ENCODE results near the gene PTPRK. TPM values are rescaled to one million over a fixed set of nuclear protein-coding genes. Genes with fewer than 3 reads are reported as not detected.

The PTPRK gene
- 40.1 and 46.5 TPM in 2 replicates for total RNA-seq (2014; rRNA removed; shearing (Covaris generic))

DNA sequence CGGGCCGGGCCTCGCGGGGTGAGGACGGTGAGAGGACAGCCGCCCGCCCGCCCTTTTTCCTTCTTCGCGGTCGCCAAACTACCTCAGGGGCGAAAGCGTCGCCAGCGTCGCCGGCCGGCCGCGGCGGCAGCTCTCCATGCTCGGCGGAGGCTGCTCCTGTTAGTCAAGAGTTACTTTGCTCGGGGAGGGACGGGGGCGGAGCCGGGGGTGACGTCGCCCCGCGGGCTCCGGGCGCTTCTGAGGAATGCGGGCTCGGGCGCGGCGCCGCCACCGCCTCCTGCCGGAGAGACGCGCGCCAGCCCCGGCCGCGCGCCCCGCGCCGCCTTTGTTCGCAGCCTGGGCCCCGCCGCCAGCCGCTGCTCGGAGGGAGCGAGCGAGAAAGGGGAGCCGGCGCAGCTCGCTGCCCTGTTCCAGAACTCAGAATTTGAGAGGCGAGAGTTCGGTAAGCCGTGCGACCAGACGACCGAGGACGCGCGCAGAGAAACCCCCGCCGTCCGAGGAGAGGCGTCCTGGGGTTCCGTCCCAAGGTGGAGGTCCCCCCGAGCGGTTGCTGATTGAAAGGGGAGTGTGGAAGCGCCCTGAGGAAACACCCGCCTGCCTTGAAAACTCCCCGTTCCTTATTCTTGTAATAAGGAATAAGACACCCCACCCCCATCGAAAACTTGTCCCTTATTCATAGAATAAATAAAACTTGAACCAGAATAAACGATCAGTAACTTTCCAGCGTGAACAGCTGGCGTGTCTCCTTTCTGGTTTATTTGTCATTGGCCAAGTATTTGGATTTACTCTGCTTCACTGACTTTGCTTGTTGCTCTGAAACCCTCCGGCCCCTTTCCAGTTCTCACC lies at the start of gene PTPRK:
PTPRK (minus strand) TSS at position 164 of the 846 bp plus-strand sequence. CDS start 241 bp downstream, outside the sequence.
- peak; percentile 96 for DNase-seq (ENCODE audit: low read depth)

DNA sequence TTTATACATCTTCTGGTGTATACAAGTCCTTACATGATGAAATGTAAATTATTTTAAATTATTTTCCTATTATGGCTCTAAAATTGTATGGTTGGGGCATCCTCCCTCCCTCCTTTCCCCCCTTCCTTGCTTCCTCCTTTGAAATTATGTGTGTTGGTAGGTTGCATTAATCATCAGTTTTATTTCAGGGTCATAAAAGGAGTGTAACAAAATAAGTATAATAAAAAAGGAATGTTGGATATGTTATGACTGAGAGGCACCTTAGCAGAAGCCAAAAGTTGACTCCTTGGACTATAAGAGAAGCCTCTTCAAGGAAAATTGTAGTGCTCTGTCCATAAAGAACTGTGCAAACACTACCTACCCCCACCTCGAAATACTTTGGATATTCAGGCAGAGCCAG lies 46.6 kb upstream of the PTPRK start:
- DNase-seq (ENCODE audit: low read depth), result no peak

DNA sequence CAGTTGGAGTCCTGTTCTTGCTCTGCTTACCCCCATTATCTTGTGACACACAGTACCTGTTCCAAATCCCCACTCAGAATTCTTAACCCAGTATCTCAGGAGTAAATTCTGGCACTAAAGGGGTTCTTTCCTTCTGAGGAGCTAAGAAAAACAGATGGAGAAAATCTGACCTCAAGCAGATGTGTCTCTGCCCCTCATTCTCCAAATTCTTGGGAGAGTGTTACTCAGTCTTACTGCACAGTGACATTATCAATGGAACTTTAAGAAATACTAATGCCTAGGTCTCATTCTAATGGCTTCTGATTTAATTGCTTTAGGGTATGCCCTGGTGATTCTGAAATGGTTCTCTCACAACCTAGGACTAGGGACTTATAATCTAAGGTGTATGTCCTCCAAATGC lies 40.6 kb upstream of the PTPRK start:
- no peak for DNase-seq (ENCODE audit: low read depth)

DNA sequence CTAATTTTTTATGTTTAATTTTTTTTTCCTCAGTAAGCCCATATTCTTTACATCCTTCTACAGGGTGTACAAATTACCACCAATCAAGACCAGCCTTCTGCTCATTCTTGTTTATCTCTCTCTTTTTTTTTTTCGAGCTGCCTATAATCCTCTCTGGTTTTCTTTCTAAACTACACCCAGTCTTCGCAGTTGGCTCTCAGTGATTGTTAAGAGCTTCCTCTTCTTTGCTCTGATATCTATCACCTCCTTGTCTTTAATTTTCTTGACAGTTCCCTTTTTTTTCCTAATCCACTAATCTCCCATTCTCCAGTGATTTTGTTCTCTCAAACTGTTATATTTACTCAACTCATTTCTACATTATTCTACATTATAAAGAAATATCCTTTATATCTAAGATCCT lies 38.5 kb upstream of the PTPRK start:
- no peak for DNase-seq (ENCODE audit: low read depth)

DNA sequence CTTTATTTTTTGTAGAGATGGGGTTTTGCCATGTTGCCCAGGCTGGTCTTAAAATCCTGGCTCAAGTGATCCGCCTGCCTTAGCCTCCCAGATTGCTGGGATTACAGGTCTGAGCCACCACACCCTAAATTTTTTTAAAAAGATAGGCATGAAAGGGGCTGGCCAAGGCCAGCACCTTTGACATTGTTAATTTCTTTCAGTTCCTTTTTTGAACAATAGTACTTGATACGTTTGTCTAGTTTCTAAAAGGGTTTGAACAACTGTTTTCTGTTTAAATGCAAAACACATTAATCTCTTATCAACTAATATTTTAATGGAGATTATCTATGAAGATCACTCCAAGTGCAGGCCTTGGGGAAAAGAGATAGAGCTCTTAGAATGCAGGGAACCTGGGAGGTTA lies 37.6 kb upstream of the PTPRK start:
- no peak for DNase-seq (ENCODE audit: low read depth)

DNA sequence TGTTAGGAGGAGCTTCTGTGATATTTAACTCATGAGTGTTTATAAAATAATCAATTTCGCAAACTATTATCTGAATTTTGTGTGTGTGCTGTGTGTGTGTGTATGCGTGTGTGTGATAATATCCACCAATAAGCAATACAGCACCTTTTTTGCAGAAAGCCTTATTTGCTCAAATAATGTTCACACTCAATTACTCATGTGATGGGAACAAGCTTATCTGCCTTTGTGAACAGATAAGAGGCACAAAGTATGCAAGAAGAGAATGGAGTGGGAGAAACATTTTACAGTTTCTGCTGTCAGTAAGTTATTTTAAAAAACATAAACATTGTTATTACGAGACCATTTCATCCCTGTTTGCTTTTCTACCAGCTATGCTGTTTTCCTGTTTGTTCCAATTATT lies 36.7 kb upstream of the PTPRK start:
- DNase-seq (ENCODE audit: low read depth), result no peak

DNA sequence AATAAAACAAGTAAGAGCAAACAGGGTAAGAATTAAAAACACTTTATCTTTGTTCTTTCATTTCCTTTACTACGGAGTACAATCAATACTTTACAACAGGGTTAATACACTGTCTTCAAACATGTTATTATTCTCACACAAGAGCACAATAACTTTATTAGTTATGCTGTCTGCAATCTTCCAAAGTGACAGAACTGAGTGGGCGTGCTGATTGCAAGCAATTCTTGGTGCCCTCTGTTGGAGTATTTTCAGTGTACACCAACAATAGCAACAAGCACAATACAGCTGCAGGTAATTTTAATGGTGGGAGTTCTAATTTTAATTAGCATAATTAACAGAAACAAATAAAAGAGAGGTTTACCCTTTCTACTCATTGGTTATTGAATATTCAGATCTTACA lies 33.9 kb upstream of the PTPRK start:
- no peak for DNase-seq (ENCODE audit: low read depth)

DNA sequence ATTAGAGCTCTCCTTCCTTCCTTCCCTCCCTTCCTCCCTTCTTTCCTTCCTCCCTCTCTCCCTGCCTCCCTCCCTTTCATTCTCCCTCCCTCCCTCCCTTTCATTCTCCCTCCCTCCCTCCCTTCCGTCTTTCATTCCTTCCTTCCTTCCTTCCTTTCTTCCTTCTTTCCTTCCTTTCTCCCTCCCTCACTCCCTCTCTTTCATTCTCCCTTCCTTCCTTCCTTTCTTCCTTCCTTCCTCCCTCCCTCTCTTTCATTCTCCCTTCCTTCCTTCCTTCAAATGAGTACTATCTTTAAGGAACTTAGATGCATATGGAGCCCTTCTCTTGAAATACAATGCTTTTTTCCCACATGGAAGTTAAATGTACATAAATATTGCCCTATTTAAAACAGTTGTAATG lies 20.9 kb upstream of the PTPRK start:
- no peak for DNase-seq (ENCODE audit: low read depth)

DNA sequence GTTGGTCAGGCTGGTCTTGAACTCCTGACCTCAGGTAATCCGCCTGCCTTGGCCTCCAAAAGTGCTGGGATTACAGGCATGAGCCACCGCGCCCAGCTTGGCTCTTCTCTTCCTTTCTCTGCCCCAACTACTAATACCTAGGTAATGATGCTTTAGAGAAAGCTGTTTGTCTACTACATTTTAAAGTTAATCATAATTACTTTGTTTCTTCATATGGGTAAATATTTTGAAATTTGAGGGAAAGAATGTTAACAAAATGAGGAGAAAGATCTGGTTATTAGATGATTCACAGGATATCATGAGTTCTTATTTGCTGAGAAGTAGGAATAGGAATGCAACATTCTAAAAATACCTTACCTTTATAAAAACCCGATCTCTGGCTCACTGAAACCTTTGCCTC lies 18.4 kb upstream of the PTPRK start:
- no peak for DNase-seq (ENCODE audit: low read depth)

DNA sequence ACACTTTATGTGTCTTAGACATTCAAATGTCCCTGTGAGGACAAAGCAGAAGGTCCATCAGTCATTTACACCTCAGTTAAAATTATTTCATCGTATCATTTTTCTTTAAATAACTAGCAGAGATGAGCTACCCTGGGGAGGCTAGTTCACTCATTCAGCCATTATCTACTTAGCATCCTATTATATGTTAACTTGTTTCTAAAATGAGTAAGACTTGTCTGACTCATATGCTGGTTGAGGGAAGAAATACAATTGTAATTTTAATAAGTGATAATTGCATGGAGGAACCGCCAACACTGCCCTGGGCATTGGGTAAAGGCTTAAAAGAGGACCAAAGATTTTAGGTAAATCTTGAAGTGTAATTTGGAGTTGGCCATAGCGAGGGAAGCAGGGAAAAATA lies 12.4 kb upstream of the PTPRK start:
- DNase-seq (ENCODE audit: low read depth), result peak; percentile 34

DNA sequence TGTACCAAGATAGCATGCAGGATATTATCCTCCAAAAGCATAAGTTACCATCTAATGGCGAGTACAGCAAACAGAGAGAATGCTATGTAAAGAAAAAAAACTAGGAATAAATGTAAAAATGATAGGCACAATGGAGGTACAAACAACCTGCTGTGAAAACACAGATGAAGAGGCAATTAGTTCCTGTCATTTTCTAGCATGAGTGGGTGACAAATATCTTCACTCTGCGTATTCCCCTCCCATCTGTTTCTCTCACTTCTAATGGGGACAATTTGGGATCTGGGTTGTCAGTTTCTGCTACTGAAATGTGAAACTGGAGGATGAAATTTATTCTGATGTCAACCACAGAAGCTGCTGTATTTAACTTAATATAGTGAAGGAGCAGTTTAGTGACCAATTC lies 11.7 kb upstream of the PTPRK start:
- DNase-seq (ENCODE audit: low read depth), result no peak

DNA sequence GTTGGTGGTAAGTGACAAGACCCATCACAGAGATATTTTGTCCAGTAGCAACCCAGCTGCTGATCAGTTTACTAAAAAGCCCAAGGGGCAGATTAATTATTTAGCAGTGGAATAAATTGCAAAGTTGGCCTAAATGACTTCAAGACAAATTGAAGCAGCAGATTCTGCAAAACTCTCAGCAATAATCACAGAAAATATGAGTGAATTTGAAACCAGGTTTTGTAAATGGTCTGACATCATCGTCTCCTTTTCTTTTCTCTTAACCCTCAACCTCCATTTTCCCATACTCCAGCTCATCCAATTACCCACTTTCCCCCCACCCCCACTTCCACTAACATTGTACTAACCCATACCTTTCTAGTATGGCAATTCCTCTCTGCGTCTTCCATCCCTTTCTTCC lies 11.3 kb upstream of the PTPRK start:
- DNase-seq (ENCODE audit: low read depth), result no peak

DNA sequence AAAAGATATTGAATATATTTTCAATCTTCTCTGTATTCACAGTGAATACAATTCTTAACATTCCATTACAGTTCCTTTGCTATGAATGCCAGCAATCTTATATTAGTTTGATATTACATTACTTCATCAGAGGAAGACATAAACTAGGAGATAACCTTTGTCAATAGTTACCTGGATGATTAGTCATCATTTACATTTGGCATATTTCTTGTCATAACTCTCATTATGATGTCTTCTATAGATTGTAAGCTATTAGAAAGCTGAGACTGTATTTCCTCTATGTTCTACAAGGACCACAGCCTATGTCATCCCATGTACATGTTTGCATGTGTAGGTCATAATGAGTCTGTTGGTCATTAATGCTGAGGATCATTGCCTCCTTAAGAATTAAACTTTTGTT lies 7.8 kb upstream of the PTPRK start:
- DNase-seq (ENCODE audit: low read depth), result no peak

DNA sequence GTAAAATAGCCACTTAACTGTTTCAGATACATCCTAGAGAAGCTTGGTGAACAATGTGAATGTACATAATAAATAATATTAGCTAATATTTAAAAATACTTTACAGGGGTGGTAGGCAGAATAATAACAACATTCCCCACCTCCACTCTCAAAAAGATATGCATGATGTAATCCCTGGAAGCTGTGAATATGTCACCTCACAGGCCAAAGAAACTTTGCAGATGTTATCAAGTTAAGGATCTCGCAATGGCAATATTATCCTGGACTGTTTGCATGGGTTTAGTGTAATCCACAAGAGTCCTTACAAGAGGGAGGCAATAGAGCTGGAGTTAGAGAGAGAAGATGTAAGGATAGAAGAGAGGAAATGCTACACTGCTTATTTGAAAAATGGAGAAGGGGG lies 7.0 kb upstream of the PTPRK start:
- no peak for DNase-seq (ENCODE audit: low read depth)

DNA sequence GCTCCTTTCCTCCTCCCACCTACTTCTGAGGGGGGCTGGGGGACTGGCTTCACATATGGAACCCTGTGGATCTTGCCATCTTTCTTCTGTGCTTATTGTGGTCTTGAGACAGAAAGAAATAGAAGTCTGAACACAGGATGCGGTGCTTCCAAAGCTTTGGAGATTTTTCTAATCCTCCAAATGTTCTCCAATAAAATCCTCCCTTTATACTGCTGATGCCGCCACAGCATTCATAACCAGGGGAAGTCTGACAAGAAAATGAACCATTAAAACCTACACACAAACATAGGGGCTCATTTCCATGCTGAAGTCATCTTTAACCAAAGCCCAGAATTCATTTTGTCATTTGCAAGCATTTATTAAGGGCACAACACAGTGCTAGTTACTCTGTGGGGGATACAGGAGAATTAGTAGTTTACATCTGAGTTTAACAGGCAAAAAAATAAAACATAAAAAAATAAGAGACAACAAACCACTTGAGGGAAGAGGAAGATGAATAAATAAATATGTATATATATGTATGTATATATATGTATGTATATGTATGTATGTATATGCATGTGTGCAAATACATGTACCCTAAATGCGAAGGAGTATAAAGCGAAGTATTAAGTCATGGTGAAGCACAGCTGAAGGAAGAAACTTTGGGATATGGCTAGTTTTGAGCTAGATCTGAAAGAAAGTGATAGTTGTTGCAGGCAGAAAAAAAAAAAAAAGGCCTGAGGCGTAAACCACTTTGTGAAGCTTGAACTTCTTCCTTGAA lies 5.9 kb upstream of the PTPRK start:
- no peak for DNase-seq (ENCODE audit: low read depth)

DNA sequence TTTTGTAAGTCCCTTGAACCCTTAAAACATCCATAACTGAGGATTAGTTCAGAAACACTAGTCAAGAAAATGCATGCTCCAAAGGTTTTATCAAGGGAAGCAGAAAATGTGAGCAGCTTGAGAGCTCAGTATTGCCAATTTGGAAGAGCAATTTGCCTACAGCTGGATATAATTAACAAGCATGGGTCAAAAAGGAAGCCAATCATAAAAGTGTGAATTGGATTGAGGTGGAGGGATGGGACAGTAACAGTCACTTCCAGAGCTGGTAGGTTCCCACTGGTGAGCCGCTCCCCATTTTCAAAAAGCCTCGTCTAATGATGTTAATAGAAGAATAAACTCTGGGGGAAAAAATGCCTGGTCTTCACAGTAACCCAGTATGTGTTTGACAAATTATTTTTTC lies 5.0 kb upstream of the PTPRK start:
- DNase-seq (ENCODE audit: low read depth), result no peak

DNA sequence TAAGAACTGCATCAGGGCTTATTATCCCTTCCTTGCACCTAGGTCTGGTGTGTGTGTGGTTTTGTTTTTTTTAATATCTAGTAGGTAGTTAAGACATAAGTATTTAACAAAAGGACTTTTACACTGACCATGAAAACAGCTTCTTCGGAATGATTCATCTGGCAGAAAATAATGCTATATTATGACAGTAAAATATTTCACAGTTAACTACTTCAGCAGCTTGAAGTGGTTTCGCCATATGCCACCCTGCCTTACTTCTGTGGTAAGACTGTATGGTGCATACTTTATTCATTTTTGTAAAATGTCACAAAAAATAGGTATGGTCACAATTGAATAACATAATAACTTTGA lies 858 bp upstream of the PTPRK start:
- no peak for DNase-seq (ENCODE audit: low read depth)

DNA sequence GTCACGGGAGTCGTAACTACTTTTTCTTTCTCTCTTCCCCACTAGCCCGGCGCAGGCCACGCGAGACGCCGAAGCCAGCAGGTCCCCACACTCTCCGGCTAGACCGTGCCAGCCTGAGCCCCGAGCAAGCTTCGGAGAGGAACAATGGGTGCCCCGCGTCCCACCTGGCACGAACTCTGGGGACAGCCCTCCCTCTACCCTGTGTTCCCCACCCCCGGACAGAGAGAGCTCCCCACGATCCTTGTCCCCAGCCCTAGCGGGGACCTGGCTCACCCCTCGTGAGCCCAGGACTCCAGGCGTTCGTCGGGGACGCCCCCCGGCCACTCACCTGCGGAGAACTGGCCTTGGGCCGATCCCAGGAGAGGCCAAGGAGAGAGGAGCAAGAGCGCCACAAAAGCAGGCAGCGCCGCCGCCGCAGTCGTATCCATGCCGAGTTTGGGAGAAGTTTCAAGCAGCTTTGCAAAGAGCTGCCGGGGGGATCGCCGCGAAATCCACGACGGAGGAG lies 416 bp downstream of the PTPRK start:
- DNase-seq (ENCODE audit: low read depth), result peak; percentile 79

DNA sequence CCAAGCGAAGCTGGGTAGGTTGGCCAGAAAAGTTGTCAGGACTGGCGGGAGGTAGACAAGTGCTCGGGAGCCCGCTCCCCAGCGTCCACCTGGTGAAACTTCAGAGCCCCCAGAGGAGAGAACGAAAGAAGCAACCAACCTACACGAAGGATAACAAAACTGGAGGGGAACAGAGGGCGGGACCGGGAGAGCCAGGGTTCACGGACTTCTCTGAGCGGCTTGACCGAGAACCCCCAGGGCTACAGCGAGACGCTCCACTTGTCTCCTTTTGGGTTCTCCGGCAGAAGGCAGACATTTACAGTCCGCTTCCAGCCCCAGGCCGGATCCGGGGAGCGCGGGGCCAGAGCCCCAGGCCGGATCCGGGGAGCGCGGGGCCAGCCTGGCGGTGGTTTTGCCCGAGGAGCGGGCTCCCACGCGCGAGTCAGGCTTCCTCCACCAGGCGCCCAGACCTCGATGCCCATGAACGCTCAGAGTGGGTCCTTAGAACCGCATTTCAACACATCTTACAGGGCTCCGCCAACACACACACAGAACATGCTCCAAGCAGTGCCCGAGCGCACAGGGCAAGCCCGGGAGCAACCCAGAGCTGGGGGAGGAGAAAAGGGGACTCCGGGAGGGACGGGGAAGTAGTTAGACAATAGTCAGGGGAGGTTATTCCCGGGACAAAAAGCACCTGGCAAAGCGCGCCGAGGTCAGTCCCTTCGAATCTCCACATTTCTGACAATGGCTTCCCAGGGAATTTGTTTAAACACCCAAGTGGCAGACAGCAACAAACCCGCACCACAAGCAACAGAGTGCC lies 1.1 kb downstream of the PTPRK start:
- peak; percentile 67 for DNase-seq (ENCODE audit: low read depth)

DNA sequence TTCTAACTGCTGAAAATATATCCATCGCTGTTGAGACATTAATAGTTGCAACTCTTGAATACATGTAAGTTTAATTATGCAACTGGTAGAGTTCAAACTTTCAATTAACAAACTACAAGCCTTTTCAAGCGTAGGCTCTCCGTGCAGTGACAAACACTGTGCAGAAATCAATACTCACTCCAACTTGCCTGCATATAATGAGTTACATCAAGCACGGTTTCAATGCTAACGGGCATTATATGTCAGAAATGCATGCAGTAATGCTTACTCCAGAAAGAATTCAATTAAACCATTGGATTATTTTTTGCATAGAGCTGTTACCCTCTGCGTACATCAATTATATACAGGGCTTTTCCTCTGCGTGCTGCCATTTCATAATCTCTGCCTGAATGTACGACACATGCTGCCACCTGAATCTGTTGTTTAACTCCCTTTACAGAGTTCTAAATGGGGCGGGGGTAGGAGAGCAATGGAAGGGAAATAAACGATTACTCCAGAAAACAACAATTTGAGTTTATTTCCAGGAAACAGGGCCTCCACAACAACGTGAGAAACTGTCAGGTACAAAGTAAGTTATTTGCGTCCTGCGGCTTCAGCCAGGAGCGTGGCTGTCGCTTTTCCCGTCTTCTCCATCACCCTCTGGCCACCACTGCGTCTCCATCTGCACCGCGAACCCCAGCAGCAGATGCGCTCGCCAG lies 1.8 kb downstream of the PTPRK start:
- no peak for DNase-seq (ENCODE audit: low read depth)

DNA sequence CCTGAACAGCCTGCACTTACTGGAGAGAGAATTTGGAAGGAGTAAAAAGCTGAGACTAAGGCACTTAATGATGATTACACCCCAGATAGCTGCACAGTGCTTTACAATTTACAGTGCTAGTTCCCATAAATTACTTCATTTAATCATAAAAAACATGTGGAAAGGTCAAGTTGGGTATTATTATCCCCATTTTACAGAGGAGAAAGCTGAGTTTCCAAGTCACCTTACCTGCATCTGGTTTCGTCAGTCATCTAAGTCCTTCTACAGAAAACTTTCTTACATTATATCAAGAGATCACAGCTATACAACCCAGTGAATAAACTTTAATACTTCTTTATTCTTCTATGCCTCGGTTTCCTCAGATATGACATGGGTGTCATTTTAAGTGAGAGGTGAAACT lies 3.3 kb downstream of the PTPRK start:
- no peak for DNase-seq (ENCODE audit: low read depth)

DNA sequence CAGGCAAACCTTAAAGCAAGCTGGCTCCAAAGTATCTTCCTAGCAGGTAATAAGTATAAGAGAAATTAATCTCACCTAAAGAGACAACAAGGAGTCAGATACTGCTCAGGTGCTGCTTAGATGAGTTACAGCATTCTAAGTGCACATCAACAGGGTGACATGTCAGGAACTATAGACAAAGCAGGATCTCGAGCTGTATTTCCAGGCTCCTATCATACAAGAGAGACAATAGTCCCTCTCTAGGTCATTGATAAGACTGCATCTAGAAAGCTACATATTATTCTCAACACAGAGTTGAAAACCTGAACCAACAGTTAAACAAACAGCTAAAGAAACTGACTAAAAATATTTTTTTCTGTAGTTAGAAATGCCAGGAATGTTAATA lies 3.9 kb downstream of the PTPRK start:
- DNase-seq (ENCODE audit: low read depth), result peak; percentile 21
